GM18517 (cell line): ENCODE data around the gene PIBF1.
A peak's percentile ranks its signal among the peaks of the same experiment; 100 is the strongest.
"Not testable (repeated sequence)": the region's sequence is repeated elsewhere in the genome, so short reads cannot be mapped to it uniquely, and the experiment has no call there.

Experiments
- ATAC-seq: cut with Tn5 transposase; IDR thresholded peaks from one replicate; pipeline ENCODE4 v1.9.1; 2021; ENCODE audit warnings: mild to moderate bottlenecking, moderate library complexity; ENCODE audit not compliant: unreplicated experiment

The PIBF1 gene

GRCh38 chr13:72781451-72782439 lies at the start of gene PIBF1, which contains the start of gene DIS3:
TSS of gene PIBF1 (plus strand) at chr13:72782133. CDS start at chr13:72783470, 1,337 bp downstream.
TSS of gene DIS3 (minus strand) at chr13:72781900. CDS start at chr13:72781832, 68 bp downstream.
- peak; percentile 97 for ATAC-seq

GRCh38 chr13:72737033-72737432 lies 44.9 kb upstream of the PIBF1 start:
- no peak for ATAC-seq

GRCh38 chr13:72740015-72740414 lies 41.9 kb upstream of the PIBF1 start:
- no peak for ATAC-seq

- no peak for ATAC-seq
Observed at GRCh38 chr13:72745260-72745659, 36.7 kb upstream of the PIBF1 start.

DNA sequence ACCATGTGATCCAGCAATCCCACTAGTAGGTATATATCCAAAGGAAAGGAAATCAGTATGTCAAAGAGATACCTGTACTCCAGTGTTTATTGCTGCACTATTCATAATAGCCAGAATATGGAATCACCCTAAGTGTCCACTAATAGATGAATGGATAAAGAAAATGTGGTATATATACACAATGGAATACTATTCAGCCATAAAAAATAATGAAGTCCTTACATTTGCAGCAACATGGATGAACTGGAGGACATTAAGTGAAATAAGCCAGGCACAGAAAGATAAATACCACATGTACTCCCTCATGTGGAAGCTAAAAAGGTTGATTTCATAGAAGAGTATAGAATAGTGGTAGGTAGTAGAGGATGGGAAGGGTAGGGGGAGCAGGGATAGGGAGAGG lies 30.7 kb upstream of the PIBF1 start:
- no peak for ATAC-seq

- no peak for ATAC-seq
Observed at GRCh38 chr13:72754111-72754510, 27.8 kb upstream of the PIBF1 start.

- ATAC-seq = no peak
Observed at GRCh38 chr13:72757792-72758535, 24.0 kb upstream of the PIBF1 start.

DNA sequence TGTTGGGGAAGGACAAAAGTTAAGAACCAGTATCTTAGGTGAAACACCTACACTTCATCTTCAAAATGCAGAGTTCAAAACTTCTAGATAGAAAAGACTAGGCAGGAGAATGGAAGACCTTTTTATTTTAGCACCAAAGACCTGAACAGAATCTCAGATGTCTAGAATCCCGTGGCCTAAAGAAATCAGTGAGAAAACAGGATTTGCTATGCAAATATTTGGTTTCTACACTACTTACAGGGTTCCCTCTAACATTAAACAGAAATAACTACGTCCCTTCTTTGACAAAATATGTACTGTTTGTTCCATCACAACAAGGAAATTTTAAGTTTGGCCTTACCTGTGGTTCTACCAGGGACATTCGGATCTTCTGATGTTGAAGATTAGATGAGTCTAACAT lies 21.7 kb upstream of the PIBF1 start:
- no peak for ATAC-seq

GRCh38 chr13:72763411-72763810 lies 18.5 kb upstream of the PIBF1 start:
- no peak for ATAC-seq

GRCh38 chr13:72774019-72774418 lies 7.9 kb upstream of the PIBF1 start:
- no peak for ATAC-seq

DNA sequence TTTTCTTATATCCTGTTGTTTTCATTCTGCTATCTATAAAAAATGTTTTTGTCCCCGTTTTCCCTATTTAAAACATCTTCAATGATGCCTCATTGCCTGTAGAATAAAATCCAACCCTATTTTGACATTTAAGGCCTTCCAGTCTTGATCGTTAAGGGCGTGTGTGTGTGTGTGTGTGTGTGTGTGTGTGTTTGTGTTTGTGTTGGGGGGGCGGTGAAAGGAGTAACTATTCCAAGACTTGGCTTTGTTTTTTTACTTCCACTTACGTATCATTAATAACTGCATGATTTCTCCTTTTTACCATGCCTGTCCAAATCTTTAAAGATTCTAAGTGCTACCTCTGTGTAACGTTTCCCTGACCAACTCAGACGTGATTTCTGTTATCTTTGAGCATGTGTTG lies 784 bp downstream of the PIBF1 start:
- no peak for ATAC-seq

- ATAC-seq = not testable (repeated sequence)
Observed at GRCh38 chr13:72784679-72785078, 2.7 kb downstream of the PIBF1 start.

DNA sequence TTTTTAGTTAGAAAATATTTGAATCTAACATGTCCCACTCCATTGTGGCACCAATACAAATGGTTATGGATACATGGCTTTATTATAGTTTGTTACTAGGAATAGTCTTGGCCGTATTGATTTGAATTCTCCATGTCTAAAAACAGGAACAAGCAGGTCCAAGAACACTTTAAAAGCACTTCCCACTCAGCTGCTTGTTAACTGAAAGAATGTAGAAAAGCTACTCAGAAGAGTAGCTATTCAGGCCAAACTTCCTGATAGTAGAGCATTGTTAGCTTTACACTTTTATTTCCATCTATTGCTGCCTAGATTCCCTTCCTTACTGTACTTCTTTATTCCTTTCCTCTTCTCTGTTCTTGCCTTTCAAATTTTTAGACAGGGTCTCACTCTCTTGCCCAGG lies 6.9 kb downstream of the PIBF1 start:
- ATAC-seq = no peak

DNA sequence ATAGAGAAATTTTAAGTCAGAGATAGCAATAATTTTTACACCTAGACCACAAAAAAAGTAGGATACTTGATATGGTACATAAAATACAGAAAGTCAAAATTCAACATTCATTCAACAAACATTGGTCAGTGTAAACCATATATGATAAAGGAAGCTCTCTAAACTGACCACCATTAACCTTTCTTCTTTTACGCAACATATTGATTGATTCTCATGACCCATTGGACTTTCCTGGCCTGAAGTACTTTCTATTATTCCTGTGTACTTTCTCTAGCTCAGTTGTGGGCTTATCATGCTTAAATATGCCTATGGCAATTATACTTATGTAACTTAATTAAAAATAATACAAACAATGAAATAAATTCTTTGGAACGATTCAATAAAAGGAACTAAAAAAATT lies 10.7 kb downstream of the PIBF1 start:
- no peak for ATAC-seq

DNA sequence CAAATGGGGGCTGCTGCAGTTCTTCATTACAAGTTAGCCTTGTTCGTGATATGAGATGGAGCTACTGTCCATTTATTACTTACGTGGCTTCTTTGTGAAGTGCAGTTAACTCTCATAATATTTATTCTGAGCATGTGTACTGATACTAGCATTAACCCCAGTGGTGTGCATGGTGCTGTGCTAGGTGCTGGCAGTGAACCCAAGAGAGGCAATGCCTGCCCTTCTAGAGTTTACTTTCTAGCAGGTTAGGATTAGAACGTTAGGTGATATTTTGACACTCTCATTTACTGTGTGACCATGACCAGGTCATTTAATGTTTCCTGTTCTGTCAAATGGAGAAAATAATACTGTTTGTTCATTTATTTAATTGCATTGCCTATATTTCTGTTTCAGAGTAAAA lies 16.9 kb downstream of the PIBF1 start:
- no peak for ATAC-seq

GRCh38 chr13:72804301-72804700 lies 22.4 kb downstream of the PIBF1 start:
- no peak for ATAC-seq

DNA sequence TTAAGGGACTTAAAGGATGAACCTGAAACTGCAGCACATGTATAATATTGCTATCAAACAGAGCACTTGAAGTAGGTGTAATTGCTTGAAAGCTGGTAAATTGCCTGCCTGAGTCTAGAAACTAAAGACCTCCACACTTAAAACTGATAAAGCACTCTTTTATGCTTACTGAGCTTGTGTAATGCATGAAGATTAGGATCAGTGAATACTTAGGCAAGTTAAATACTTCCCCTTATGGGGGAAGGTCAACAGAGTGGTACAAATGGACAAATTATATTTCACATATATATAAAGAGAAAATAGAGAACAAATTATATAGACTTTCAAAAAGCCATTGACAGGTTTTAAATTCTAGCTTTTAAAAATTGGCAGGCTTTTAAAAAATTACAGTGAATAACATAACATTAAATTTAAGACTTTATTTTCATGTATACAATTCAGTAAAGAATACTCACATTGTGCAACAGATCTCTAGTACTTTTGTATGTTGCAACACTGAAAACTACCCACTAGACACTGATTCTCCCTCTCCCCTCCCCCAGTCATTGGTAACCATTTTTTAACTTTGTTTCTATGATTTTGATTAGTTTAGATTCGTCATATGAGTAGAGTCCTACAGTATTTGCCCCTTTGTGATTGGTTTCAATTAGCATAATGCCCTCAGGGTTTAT lies 23.9 kb downstream of the PIBF1 start:
- ATAC-seq = no peak

- not testable (repeated sequence) for ATAC-seq
Observed at GRCh38 chr13:72806514-72806913, 24.6 kb downstream of the PIBF1 start.

DNA sequence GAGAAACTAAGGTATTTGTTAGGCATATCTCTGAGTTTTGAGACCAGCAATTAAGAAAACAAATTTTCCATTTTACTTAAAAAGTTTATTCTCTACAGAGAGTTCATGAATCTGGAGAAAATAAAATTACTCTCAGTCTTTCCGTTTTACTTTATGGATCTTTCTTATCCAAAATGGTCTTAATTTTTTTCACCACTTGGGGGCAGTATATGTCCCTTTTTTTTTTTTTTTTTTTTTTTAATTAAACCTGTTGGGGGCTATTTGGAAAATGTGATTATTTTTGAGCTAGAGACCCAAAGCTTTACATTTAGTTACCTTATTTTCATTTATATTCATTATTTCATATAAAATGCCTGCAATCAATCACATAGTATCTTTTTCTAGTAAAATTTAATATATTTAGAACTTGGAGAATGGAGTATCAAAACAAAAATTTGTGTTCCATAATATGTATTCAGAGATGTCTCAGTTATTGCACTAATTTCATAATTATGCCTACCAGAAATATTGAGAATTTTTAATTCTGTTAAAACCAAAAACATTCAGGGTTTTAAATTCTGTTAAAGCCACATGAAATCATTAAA lies 27.1 kb downstream of the PIBF1 start:
- no peak for ATAC-seq

GRCh38 chr13:72820156-72820897 lies 38.4 kb downstream of the PIBF1 start:
- no peak for ATAC-seq
